Measurements from ENCODE around the gene CD101.

DNA sequence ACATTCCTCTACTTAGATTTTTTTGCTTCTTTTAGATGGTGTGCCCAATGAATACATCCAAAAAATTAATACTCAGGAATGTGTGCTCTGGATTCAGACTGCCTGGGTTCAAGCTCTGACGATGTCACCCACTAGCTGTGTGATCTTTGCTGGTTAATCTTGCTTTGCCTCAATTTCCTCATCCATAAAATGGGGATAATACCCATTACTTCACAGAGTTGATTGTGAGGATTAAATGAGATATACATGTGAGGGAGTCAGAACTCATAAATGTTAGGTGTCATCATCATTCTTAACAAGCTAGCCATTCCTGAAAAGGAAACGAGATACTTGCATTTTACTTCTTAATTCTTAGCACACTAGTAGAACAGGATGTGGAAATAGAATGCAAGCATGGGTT is 45.7 kb downstream of the CD101 start:
- TF ChIP-seq POLR2A (IDR thresholded peaks at IDR 0.05) (no peak), CTCF (IDR thresholded peaks at IDR 0.05) (no peak)

Measured in body of pancreas (tissue), 4 donors.